ENCODE data around the gene SDHA.

DNA sequence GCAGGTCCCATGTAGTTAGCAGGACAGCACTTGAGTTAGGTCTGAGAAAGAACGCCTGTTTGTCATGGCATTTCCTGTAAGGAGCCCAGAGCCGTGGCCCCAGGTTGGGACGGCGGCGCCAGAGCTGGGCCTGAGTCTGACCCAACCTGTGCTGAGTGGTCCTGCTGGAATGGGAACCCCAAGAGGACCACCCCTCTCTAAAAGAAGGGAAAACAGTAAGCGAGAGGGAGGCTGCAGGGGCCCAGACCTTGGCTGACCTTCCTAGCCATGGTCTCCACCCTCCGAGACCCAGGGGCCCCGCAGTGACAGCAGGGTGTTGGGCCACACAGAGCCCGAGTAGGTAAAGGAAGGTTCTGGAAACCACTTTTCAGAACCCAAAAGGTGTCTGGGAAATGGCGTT lies 28.6 kb upstream of the SDHA start:
- no peak for TF ChIP-seq POLR2A (IDR thresholded peaks at IDR 0.05; ENCODE audit: control extremely low read depth in 1 of 2, low read depth in 2 of 2, low read length in 2 of 2)
- TF ChIP-seq, protein P1, sequence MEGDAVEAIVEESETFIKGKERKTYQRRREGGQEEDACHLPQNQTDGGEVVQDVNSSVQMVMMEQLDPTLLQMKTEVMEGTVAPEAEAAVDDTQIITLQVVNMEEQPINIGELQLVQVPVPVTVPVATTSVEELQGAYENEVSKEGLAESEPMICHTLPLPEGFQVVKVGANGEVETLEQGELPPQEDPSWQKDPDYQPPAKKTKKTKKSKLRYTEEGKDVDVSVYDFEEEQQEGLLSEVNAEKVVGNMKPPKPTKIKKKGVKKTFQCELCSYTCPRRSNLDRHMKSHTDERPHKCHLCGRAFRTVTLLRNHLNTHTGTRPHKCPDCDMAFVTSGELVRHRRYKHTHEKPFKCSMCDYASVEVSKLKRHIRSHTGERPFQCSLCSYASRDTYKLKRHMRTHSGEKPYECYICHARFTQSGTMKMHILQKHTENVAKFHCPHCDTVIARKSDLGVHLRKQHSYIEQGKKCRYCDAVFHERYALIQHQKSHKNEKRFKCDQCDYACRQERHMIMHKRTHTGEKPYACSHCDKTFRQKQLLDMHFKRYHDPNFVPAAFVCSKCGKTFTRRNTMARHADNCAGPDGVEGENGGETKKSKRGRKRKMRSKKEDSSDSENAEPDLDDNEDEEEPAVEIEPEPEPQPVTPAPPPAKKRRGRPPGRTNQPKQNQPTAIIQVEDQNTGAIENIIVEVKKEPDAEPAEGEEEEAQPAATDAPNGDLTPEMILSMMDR (IDR thresholded peaks at IDR 0.05; ENCODE audit: control extremely low read depth in 1 of 3, insufficient read depth in 1 of 3, low read depth in 1 of 3, low read length in 3 of 3): no peak
